ENCODE results near the gene FRMD4A.
"Not testable (repeated sequence)": the region's sequence is repeated elsewhere in the genome, so short reads cannot be mapped to it uniquely, and the experiment has no call there.

The FRMD4A gene

DNA sequence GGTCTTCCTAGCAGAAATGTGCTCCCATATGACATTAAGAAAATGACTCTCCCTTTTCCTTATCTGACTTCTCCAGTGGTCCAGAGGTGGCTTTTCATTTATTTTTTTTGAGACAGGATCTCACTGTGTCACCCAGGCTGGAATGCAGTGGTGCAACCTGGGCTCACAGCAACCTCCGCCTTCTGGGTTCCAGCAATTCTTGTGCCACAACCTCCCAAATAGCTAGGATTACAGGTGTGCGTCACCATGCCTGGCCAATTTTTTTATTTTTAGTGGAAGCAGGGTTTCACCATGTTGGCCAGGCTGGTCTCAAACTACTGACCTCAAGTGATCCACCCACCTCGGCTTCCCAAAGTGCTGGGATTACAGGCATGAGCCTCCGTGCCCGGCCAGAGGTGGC is 563.6 kb downstream of the FRMD4A start:
- DNase-seq: not testable (repeated sequence)

DNA sequence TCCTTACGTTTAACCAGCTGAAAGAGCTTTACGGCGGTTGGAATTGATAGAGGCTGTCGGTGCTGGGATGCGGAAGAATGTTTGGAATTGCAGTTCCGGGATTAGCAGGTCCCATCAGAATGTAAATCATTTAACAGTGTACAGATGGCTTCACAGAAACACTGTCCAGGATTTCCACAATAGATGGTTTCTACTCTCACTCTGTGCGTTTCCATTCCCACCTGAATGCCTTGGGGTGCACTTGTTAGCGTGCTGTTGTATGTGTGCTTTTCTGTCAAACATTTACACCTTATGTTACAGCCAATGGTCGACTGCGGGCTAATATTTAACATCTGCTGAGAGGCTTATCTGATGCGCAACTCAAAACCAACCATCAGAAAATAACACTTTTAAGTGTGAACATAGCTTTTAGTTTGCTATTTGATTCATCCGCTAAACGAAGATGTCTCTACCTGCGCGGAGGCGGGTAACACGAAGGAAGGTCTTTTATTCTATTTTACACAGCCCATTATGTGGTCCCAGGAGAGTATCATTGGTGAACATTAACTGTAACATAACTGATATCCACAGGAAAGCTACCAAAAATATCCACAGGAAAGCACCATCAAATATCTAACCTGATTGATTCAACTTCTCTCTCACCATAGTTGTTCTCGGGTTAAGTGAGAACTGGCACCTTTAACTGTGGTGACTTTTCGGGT is 564.9 kb downstream of the FRMD4A start:
- no peak for DNase-seq

DNA sequence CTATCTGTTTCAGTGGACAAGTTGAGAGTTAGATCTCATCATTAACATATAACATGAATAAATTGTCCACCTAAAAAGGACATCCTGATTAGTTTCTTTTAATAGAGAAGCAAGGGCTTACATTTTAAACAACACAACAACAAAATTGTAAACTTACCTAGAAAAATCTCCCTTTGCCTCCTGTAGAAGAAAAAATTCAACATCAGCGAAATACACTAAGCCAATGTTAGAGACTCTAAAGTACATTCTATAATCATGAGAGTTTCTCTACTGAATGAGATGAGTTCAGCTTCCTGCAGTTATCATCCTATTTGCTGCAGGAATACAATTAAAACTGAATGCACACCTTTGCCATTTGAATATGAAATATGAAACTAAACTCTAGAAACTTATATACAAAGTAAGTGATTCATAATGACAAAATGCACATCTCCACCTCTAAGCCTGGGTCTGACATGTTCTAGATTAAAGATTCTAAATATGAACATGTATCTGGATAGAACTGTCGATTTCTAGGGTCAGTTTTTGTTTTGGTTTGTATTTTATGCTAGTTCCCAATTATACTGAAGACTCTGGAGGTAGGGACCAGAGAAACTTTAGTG is 569.1 kb downstream of the FRMD4A start:
- DNase-seq: no peak

DNA sequence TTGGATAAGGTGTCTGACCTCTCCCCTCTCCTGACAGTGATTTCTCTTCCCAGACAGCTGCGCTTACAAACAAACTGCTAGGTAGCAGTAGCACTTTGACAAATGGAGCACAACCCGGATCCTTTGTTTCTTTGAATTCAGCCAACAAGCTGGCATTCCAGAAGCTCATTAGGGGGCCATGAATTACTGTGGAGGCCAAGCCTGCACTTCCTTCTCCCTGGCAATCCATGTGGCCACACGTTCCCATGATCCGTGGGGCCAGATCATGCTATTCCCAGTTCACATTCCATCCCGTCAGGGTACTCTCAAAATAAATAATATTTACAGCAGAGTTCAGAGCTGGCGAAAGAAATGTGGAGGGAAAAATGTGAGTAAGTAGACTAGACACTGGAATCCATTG is 571.6 kb downstream of the FRMD4A start:
- no peak for DNase-seq

DNA sequence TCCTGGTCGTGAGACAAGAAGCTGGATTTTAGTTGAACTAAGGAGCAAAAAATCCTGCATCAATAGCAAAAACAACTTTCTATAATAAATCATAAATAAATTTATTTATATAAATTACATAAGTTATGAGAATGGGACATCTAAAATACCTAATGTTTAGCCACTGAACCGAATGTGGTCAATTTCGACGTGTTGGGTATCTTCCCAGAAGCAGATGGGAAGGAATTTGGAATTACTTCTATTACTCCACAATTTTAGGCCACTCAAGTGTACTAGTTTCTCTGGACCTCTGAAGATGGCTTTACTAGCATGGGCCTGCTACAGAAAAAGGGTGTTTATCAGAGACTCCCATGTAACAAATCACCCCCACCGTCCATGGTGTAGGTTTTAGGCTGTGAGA is 572.0 kb downstream of the FRMD4A start:
- DNase-seq: no peak

DNA sequence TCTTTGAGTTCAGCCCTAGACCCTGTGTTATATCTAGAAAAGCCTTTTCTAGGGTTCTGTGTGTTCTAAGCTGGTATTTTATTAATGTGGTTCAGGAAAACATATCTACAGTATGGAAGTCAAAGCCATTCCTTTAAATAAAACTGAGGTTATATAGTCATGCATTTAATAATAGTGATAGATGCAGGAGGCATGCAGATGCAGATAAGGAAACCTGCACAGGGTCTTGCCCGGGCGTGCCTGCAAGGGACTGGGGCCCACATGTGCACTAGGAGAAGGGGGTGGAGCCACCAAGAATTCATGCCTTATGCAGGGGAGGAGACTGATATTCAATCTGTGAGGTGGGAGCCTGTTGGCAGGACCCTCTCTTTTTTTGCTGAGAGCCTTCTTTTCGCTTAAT is 572.4 kb downstream of the FRMD4A start:
- no peak for DNase-seq

DNA sequence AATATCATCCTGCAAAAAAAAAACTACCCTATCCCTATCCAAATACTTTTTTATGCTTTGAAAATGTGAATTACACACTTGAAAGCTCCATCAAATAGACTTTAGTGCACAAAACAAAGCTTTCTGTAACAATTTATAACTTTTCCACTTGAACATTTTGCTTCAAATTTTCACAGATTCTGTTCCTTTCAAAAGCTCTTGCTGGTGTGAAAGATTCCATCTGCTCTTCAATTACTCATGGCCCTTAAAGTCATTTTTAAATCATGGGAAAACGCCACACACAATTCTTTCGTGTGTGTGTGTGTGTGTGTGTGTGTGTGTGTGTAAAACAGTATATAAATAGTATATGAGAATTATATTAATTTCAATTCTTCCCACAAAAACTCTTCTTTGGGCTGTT is 576.4 kb downstream of the FRMD4A start:
- DNase-seq: no peak

DNA sequence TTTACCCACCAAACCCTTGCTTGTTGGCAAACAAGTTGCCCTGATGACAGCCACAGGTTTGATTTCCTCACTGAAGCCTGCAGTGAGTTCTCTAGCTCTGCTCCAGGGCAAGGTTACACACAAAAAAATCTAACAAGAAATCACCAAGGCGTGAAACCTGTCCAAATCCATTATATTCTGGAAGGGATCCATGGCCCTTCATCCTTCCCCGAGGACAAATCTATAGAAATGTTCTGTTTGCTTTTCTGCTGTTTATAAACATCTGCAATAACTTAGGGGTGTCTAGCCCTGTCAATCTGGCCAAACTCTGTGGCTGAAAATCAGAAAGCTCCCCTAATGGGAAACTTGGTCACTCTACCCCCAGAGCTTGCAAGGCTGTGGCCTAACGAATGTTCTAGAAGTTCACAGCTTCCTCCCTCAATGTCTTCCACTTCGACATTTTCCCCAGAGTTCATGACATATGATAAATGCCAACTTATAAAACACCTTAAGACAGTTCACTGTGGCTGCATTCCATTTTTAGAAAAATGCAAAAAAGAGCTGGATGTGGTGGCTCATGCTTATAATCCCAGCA is 579.4 kb downstream of the FRMD4A start:
- DNase-seq: no peak

DNA sequence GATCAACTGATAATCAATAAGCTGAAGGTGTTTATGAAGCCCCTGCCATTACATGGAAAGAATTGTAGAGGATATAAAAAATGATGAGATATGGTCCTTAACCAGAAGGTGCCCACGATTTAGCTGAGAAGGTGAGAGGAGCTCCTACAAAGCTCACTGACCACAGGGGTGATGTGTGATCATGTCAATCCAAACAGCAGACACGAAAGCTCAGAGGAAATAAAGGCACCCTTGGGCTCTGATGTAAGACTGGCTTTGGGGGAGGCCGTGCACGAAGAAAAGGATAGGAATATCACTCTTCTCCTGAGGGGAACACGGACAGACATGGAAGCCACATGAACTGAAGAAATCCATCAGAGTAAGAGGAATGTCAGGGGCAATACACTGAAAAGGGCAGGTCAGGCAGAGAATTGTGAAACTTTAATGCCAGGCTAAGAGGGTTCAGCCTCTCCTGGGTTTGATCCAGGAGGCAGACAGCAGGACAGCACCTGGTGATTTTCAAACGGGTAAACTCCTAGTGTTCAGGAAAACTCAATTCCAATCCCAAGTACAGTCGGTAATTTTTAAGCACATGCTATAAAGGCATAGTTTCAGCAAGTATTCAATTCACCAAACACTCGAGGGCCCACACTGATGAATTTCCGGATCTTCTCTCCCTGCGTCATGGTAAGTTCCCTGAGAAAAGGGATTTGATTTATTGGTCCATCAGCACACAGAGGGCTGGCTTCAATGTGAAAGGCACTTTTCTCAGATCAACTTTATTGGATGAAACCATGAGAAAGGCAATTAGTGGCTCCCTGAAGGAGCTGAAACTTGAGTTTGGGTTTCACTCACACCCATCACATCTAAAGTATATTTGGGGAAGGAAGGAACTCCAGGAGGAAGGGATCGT is 580.2 kb downstream of the FRMD4A start:
- DNase-seq: no peak

DNA sequence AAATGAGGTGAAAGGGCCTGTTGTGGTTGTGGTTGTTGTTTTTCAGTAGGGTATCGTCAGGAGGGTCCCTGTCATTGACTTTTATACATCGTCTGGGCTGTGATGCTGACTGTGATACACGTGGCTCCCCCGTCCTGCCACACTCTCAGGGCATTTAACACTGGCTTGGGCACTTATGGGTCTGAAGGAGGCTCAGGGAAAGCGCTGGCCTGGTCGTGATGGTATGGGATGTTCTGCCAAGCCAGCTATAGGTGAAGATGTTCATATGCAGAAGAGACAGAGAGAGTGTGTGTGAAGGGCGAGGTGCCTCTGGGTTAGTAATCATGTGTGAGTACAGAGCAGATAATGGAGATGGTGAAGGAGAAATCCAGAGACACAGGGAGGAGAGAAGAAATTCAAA is 585.5 kb downstream of the FRMD4A start:
- DNase-seq: no peak

DNA sequence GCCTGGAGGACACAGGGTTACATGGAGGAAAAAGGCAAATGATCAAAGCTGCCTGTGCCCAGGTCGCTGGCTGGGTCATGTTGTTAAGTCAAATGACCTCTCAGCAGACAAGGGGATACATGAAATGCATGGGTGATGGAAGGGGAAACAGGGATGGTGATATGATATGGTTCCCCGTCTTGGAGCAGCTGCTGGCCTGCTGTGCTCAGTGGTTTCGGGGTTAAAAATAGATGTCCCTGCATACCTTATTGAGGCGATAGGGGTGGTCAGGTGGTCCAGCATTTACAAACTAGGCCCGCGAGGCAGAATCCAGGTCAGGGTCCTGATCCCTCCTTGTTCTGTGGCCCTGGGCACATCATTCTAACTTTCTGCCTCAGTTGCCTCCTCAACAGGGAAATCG is 586.8 kb downstream of the FRMD4A start:
- no peak for DNase-seq

DNA sequence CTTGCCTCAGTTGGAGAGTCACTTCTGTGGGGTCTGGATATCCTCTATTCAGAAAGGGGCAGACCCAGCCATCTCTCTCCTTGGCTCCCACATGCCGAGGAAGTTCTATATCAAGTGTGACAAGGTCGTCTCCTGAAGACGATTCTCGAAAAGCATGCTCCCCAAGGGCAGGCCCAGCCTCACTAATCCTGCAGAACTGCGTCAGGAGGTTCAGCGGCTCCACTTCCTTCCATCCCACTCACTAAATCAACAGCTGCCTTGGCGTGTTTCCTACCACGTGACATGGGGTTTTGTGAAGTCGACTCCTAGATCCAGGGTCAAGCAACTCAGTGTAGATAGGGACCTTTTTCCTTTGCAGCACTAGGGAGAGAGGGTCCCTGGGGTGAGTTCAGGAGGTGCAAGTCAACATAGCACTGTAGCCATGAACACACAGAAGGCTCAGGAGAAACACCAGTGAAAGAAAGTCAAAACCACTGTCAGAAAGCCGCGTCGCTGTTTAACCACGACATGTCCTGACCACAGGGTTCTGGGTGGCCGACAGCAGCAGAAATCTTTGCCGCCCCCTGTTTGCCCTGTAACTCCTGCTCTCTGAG is 587.5 kb downstream of the FRMD4A start:
- no peak for DNase-seq

DNA sequence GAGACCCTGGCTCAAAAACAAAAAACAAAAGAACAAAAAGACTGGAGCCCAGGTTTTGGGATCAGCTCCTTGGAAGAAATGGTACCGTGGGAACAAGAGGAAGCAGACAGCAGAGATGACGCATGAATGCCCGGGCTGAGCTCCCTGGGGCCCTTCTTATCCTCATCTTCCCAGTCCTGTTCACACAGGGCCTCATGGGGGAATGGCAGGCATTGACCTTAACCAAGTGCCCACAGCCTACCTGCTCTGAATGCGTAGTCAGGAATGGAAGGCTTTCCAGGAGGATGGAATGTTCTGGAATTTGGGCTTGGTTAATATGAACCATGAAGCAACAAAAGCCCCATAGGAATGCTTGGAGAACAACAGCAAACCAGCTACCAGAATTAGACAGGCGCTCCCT is 589.3 kb downstream of the FRMD4A start:
- no peak for DNase-seq

DNA sequence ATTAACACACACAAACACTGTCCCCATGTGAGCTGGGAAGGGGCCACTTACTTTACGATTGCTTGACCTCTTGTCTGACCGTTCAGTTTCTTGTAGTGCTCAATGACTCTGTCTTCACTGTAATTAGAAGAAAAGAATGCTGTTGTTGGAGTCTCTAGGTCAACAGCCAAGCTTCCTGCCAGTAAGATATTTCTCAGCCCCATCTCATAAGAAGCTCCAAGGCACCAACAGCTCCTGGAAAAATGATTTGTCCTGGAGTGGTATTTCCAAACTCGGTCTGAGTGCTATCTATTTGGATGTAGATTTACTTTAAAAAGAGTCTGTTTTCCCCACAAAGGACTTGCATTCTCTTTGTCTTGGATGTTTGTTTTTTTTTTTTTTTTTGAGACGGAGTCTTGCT is 590.3 kb downstream of the FRMD4A start:
- no peak for DNase-seq

DNA sequence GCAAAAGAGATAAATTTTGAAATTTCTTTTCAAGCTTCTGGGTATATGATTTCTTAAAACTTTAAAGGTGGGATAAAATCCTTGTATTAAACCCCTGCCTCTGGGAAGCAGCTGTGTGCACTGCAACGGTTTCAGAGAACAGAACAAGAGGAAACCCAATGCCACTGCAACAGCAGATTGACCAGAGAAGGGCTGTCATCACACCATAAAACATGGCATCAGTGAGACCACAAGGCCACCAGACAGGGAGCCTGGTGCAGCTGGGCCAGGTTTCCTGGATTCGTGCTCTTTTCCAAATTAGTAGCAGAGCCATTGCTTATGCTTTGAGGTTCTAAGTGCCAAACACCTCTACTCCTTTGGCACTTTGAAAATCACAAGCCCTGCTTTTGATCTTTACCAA is 591.5 kb downstream of the FRMD4A start:
- no peak for DNase-seq

DNA sequence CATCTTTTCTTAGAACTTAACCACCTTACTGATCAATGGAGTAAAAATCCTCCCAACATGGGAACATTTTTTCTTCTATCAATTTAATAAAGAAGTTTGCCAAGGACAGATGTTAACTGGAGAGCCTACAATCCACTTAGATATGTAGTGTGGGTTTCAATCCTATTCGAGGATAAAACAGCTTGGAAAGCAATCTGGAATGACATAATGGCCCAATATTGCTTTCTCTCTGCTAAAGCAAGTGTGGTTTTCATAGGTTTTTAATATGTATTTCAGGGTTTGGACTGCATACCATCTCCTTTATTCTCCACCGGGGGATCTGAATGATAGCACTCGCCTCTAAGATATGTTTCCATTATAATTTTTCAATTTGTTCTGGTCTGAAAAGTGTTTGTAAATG is 594.2 kb downstream of the FRMD4A start:
- DNase-seq: no peak

DNA sequence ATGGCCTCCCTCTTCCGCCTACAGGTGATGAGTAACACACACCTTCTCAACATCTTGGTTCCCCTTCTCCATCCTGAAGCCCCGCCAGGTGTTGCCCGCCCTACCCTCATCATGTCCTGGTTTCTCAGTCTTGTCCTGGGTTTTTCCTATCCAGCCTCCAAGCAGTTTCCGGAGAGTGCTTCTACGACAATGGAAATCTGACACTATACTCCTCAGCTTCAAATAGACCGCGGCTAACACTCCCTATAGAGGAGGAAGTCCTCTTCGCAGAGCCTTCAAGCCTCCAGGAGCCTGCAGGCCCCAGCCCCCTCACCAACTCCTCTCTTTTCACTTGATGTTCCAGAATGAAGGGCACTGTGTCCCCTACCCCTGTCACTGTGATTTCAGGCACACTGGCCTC is 596.6 kb downstream of the FRMD4A start:
- DNase-seq: no peak

DNA sequence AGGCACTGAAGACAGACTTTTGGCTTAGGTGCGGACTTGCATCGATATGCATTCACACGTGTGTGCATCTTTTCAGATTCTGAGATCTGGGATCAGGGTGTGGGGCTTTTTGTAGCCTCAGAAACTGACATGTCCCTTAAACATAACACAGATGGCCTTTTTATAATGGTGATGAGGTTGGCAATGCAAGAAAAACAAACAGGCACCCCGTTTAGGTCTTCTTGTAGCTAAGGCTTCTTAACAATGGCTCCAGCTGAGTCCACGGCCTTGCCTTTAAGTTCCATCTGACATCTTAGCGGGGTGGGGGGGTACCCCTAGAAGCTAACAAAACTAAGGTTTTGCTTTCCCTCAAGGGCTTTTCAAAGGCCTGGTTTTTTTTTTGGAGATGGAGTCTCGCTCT is 597.7 kb downstream of the FRMD4A start:
- no peak for DNase-seq

DNA sequence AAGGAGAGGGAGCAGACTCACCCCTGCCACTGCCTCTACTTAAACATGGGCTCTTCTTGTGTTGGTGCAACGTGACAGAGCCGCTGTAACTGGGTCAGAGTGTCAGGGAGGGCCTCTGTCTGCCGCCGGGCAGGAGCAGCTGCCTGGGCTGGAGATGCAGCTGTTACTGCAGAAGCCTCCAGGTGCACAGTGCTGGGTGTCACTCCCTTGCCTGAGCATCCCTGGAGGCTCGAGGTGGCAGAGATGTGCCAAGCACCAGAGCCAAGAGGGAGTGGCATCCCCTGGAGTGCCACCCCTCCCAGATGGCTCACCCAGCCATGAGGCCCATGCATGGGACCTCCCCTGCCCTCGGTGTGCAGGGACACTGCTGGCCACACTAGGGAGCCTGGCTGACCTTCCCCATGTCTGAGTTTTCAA is 598.3 kb downstream of the FRMD4A start:
- DNase-seq: no peak

DNA sequence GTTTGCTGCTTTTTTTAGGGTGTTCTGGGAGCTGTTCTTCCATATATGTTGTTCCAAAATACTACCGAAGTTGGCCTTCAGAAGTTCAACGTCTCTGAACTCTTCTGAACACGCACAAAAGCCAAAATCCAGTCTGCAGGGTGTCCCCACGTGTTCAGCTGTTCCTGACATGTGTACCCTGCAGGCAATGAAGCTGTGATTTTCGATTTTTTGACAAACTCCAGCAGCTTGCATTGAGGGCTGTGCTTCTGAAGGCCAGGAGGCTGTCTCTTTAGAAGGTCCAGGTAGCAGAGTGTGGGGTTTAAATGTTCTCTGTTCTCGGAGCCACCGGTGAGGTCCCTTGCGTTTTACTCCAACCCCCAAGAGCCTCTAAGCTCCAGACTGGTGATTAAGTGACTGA is 598.9 kb downstream of the FRMD4A start:
- no peak for DNase-seq

DNA sequence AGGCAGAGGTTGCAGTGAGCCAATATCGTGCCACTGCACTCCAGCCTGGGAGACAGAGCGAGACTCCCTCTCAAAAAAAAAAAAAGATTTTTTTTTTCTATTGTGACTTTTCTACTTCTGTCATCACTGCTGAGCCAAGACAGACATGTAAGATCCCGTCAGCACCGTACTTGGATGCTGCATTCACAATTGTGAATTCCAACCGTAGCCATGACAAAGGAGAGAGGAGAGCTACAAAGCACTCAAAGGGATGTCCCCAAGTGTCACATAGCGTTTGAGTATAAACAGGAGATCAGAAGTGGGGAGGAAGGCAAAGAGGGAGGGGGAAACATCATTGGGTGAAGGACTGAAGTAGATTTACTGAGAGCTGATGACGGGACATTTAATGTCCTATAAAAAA is 599.8 kb downstream of the FRMD4A start:
- no peak for DNase-seq

DNA sequence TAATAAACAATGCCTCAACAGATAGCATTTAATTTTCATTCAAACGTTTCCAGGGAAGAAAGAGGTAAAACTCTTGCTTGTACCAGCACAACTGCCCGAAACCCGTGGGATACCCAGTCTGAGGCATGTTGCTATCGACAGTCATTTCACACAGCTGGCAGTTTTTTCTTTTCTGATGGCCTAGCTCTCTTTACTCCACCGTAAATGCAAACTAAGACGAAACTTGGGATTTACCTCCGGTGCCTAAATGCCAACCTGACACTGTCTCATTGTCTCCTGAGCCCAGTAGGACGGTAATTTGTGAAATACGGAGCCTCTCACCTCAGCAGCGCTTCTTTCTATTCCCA is 600.4 kb downstream of the FRMD4A start:
- DNase-seq: no peak

DNA sequence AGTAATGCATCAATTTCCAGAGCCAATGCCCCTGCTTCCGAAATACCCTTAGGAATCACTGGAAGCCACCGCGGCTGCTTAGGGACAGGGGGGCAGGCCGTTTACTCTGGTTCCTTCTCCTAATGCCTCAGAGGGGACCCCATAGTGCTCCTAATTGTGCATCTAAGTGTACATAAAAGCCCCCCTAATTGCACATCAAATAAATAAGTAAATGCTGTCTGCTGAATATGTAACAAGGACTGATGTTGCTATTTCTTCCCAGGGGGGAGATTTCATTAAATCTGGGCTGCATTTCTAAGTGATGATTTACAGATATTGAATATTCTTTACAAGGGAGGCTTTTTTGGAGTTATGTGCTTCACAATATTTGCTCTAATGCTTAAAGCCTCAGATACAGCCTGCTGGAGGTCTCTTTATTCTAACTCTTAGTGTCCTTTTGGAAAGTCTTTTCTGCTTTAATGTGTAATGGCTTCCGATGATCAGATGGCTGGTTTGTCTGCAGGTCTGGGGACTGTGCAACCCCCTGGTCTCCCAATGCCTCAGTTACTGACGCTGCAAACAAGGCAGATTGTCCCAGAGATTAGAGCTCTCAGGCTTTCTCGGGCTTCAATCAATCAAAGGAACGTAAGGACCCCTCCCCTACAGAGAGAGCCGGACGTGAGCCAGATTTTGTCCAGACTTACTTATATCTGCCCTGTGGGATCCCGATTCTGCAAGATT is 601.0 kb downstream of the FRMD4A start:
- no peak for DNase-seq
